ENCODE results near the gene SWAP70.
"Not testable (repeated sequence)": the region's sequence is repeated elsewhere in the genome, so short reads cannot be mapped to it uniquely, and the experiment has no call there.

The SWAP70 gene

GRCh38 chr11:9663699-9664275, at the start of gene SWAP70:
Gene SWAP70 (plus strand): TSS chr11:9664077. CDS start chr11:9664180, 103 bp downstream.
- peak; percentile 31 to 66 (median 55) for DNase-seq (ENCODE audit: low read depth in 3 of 3, low spot score in 1 of 3)

- no peak for DNase-seq (ENCODE audit: low read depth in 3 of 3, low spot score in 1 of 3)
Observed at GRCh38 chr11:9615031-9615451, 48.8 kb upstream of the SWAP70 start.

DNA sequence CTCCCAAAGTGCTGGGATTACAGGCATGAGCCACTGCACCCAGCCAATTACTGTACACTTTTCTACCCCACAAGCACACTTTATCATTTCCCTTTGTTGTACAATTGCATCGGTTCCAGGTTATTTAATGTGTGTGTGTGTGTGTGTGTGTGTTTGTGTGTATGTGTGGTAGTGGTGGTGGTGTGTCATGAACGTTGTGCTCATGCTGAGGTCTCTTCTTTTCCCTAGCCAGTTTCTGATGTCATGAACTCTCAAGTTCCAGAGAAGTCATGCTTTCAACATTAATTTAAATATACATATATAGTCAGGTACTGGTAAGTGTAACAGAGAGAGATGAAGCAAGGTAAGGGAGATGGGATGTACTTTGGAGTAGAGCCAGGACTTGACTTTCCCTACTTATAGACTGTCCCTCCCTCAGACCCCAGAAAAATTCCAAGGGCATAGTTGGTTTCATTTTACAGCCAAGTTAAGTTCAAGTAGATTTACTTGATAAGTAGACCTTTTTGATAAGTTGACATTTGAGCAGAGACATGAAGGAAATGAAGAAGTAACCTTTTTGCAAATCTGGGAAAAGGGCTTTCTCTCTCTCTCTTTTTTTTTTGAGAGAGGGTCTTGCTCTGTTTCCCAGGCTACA, 47.7 kb upstream of the SWAP70 start:
- DNase-seq (ENCODE audit: low read depth in 3 of 3, low spot score in 1 of 3) = no peak

DNA sequence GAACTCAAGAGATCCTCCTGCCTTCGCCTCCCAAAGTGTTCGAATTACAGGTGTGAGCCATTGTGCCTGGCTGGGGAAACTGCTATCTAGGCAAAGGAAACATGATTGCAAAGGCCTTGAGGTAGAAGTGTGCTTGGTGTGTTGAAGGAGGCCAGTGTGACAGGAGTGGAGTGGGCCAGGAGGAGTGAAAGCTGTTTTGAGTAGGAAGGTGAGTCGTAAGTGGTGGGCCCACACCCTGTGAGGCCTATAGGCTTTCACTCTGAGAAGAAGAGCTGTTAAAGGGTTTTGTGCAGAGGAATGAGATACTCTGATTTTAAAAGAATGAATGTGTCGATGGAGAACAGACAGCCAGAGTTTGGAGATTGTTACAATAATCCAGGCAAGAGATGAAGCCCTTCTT, 47.0 kb upstream of the SWAP70 start:
- DNase-seq (ENCODE audit: low read depth in 3 of 3, low spot score in 1 of 3) = no peak

DNA sequence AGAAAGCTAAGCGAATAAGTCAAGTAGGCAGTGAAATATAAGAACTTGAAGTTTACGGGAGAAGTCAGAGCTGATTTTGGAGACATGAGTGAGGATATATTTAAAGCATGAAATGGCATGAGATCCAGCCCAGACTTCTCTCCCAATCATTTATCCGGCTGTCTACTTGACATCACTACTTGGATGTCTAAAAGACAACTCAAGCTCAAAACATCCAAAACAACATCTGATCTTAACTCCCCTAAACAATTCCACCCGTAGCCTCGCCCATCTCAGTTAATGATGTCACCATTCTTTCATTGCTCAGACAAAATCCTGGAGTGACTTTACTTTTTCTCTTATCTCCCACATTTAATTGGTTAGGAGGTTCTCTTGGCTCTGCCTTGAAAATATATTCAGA, 45.9 kb upstream of the SWAP70 start:
- DNase-seq (ENCODE audit: low read depth in 3 of 3, low spot score in 1 of 3) = no peak

DNA sequence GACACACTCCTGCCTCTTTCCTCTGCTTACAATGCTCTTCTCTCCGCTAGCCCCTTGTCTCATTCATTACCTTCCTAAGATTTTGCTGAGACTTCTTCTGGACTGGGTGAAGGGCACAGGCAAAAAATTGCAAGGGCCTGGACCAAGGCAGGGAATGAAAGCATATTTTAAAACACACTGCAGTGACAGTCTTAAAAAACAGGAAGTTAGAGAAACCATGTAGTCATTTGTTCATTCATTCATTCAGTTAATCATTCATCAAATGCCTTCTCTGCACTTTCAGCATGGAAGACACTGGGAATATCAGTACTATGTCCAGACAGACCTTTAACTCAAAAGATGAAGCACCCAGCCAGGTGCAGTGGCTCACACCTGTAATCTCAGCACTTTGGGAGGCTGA, 44.9 kb upstream of the SWAP70 start:
- no peak for DNase-seq (ENCODE audit: low read depth in 3 of 3, low spot score in 1 of 3)

DNA sequence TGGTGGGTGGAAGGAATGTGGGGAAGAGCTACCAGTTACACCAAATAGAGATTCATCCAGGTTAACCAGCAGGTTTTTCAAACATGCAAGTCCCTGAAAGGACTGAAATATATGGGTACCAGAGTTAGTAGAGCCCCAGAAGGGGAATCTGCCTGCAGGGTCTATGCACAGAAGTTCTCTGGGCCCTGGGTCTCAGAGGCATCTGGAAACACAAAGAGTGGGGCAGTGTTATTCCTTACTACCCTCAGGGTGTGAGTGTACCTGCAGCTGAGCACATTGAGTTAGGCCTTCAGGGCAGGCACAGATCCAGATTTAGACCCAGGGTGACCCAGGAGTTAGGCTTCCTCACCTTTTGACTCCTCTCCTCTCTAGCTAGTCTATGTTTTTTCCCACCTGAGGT, 43.9 kb upstream of the SWAP70 start:
- DNase-seq (ENCODE audit: low read depth in 3 of 3, low spot score in 1 of 3) = no peak

- DNase-seq (ENCODE audit: low read depth in 3 of 3, low spot score in 1 of 3) = not testable (repeated sequence)
Observed at GRCh38 chr11:9622353-9622752, 41.5 kb upstream of the SWAP70 start.

DNA sequence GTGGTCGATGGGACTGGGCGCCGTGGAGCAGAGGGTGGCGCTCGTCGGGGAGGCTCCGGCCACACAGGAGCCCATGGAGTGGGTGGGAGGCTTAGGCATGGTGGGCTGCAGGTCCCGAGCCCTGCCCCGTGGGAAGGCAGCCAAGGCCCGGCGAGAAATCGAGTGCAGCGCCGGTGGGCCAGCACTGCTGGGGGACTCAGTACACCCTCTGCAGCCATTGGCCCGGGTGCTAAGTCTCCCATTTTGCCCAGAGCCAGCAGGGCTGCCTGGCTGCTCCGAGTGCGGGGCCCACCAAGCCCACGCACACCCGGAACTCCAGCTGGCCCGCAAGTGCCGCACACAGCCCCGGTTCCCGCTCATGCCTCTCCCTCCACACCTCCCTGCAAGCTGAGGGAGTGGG, 40.8 kb upstream of the SWAP70 start:
- DNase-seq (ENCODE audit: low read depth in 3 of 3, low spot score in 1 of 3) = not testable (repeated sequence)

DNA sequence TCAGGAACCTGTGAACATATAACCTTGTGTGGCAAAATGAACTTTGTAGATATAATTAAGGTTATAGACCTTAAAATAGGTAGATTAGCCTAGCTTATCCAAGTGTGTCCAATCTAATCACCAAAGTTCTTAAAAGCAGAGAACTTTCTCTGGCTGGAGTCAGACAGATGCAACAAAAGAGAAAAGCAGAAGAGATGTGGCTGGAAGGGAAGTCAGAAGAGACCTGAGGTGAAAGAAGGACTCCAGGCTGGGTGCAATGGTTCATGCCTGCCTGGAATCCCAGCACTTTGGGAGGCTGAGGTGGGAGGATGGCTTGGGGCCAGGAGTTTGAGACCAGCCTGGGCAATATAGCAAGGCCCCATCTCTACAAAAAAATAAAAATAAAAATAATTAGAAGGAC, 39.4 kb upstream of the SWAP70 start:
- DNase-seq (ENCODE audit: low read depth in 3 of 3, low spot score in 1 of 3) = no peak

GRCh38 chr11:9625162-9625561, 38.7 kb upstream of the SWAP70 start:
- no peak for DNase-seq (ENCODE audit: low read depth in 3 of 3, low spot score in 1 of 3)

DNA sequence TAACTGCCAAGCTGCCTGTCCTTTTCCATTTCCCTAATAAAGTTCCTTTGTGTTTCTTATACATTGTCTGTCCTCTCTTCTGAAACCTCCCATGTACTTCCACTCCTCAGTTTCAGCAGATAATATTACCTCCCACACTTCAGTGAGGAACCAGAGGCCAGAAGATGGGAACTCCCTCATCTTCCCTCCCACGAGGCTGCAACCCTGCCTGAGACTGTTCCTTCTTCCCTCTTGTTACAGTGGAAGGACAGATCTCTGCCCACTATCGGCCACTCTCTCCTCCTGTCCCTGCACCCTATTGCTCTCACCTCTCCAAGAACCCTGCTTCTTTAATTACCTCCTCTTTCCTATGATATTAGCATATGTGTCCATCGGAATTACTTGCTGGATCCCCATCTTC, 38.1 kb upstream of the SWAP70 start:
- DNase-seq (ENCODE audit: low read depth in 3 of 3, low spot score in 1 of 3) = no peak

DNA sequence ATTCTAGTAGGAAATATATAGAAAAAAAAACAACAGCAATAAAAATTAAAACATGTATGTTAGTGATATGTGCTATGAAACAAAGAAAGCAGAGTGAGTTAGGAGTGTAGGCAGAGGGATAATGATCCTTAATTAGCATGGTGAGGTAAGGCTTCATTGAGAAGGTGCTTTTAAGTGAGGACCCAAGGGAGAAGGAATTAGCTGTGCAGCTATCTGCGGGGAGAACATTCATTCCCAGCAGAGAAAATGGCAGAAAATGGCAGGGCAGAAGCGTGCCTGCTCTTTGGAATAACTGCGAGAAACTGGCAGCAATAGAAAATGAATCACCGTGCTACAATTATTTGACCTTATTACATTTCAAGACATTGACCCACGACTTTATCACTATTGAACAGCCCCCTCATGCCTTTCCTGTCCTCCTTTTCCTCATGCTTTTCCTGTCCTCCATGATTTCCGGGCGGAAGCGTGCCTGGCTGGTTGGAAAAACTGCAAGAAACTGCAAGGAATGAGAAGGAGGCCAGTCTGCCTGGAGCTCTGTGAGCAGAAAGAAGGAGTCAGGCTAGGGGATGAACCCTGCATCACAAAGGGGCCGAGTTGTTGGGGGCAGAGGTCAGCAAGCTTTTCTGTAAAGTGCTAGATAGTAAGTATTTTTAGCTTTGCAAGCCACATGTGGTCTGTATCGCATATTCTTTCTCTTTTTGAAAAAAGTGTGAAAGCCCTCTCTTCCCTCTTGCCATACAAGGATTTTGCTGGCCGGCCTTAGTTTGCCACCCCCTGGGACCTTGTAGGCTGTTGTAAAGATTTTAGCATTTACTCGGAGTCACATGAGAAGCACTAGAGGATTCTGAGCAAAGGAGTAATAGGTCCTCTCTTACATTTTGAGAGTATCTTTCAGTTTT, 37.1 kb upstream of the SWAP70 start:
- no peak for DNase-seq (ENCODE audit: low read depth in 3 of 3, low spot score in 1 of 3)

- DNase-seq (ENCODE audit: low read depth in 3 of 3, low spot score in 1 of 3) = no peak
Observed at GRCh38 chr11:9629064-9629463, 34.8 kb upstream of the SWAP70 start.

DNA sequence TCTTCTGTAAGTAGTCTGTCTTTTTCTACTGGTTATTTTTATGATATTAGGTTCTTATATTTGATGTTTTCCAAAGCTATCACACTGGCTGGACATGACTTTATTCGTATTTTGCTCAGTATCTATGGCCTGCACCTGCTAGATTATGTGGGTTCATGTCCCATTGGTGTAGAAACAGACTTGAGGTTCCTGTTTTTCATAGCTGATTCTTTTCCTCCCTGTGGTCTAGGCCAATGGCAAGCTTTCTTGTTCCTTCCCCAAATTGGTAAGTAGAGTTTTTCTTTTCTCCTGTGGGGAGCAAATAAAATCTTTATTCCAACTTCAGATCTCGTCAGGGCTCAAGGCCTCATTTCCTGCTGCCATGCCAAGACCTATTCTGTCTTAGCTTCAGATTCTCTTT, 30.2 kb upstream of the SWAP70 start:
- no peak for DNase-seq (ENCODE audit: low read depth in 3 of 3, low spot score in 1 of 3)

GRCh38 chr11:9636691-9637090, 27.2 kb upstream of the SWAP70 start:
- no peak for DNase-seq (ENCODE audit: low read depth in 3 of 3, low spot score in 1 of 3)

DNA sequence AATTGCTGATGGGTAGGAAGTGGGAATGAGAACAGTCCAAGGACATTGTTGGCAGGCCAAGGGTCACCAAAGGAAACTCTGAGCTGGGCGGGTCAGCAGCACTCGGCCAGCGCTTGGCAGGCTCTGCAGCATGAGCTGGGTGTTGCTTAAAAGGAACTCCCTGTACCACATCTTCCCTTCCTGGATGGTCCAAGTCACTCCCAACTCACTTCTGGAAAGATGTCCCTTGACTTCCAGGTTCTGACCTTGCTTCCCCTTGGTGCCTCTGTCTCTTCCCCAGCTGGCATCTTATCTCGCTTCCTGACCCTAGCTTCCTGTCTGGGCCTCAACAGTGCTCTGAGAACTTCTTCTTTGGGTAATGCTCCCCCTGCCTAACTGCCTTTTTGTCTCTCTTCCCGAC, 24.8 kb upstream of the SWAP70 start:
- no peak for DNase-seq (ENCODE audit: low read depth in 3 of 3, low spot score in 1 of 3)

DNA sequence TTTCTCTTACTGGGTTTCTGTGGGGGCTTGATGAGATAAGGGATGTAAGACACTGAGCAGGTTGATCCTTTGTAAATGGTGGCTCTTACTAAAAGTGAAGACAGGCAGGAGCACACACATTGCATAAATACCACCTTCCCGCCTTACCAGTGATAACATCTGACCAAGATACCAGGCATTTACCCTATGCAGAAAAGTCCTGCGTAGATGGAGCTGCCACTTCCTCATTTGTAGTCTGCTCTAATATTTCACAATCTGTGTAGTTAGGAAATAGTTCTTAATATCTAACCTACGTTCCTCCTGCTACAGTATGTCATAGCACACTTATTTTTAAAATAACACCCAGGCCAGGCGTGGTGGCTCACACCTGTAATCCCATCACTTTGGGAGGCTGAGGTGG, 23.9 kb upstream of the SWAP70 start:
- no peak for DNase-seq (ENCODE audit: low read depth in 3 of 3, low spot score in 1 of 3)

- DNase-seq (ENCODE audit: low read depth in 3 of 3, low spot score in 1 of 3) = no peak
Observed at GRCh38 chr11:9642894-9643293, 21.0 kb upstream of the SWAP70 start.

DNA sequence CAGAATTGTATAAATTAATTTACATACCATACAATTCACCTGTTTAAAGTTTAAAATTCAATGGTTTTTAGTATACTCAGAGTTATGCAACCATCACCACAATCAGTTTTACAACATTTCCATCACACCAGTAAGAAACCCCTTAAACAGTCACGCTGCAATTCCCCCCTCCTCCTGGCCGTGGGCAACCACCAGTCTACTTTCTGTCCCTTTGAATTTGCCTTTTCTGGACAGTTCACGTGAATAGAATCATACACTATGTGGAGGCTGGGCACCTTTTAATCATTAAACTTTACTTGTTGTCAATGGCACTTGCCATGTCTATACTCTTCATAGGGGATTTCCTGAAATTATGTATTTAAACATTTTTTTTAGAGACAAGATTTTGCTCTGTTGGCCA, 20.1 kb upstream of the SWAP70 start:
- no peak for DNase-seq (ENCODE audit: low read depth in 3 of 3, low spot score in 1 of 3)

- DNase-seq (ENCODE audit: low read depth in 3 of 3, low spot score in 1 of 3) = no peak
Observed at GRCh38 chr11:9645881-9646280, 18.0 kb upstream of the SWAP70 start.

GRCh38 chr11:9646324-9646723, 17.6 kb upstream of the SWAP70 start:
- no peak for DNase-seq (ENCODE audit: low read depth in 3 of 3, low spot score in 1 of 3)

Data from stimulated activated CD4-positive, alpha-beta T cell treated with anti-CD3 and anti-CD28 coated beads, TNF-alpha, amount 100 ng/mL, for 1 hour (primary cell).